Peyer's patch (tissue), 4 donors: Measurements from ENCODE around the gene CDK11A. TPM values are rescaled to one million over a fixed set of nuclear protein-coding genes. Genes with fewer than 3 reads are reported as not detected.
"Not testable (repeated sequence)": the region's sequence is repeated elsewhere in the genome, so short reads cannot be mapped to it uniquely, and the experiment has no call there.

Source experiments
- DNase-seq, 3 donors: peaks; one replicate each; pipeline ENCODE4 v3.0.0-alpha.2; 2017 to 2019
- H3K27ac ChIP-seq, 4 donors: fragments of 200-600 bp; sonication (generic); one replicate each; pipeline ENCODE4 v1.5.1; 2016 to 2019
- H3K27me3 ChIP-seq, 2 donors: fragments of 200-600 bp; sonication (generic); one replicate each; pipeline ENCODE4 v1.5.1; 2019
- H3K36me3 ChIP-seq, 3 donors: fragments of 200-600 bp; sonication (generic); one replicate each; pipeline ENCODE4 v1.5.1; 2016 to 2019
- H3K4me1 ChIP-seq, 4 donors: fragments of 200-600 bp; sonication (generic); one replicate each; pipeline ENCODE4 v1.5.1; 2016 to 2019
- H3K4me3 ChIP-seq, 4 donors: fragments of 200-600 bp; sonication (generic); 1 replicate in 3 of 4; 2 replicates in 1 of 4; pipeline ENCODE4 v1.5.1; 2016 to 2019; ENCODE audit warnings: mild to moderate bottlenecking in 1 of 4
- H3K9me3 ChIP-seq, 4 donors: fragments of 200-600 bp; sonication (generic); one replicate each; pipeline ENCODE4 v1.5.1; 2016 to 2019; ENCODE audit warnings: mild to moderate bottlenecking in 1 of 4
- POLR2A ChIP-seq, 2 donors: fragments of 450-650 bp; IDR thresholded peaks; one replicate each; pipeline ENCODE4 v1.5.1; 2017; ENCODE audit warnings: antibody characterized with exemption in 2 of 2, mild to moderate bottlenecking in 2 of 2, moderate library complexity in 2 of 2
- total RNA-seq, 4 donors: library from RNA; depleted of rRNA; stranded (reverse); fragments of >200 nt; gene quantifications; one replicate each; pipeline ENCODE4 v1.1.0, GENCODE V29; 2016
- TF ChIP-seq, protein P1 (sequence below), 6 experiments: fragments of 450-650 bp in 4 of 6; fragments of 200-600 bp in 2 of 6; sonication (generic) in 1 of 6; IDR thresholded peaks; one replicate each; pipeline ENCODE4 v1.5.1; 2017 to 2019; ENCODE audit warnings: antibody characterized with exemption in 6 of 6, mild to moderate bottlenecking in 3 of 6, moderate library complexity in 1 of 6

Gene CDK11A
- total RNA-seq, 4 donors from 2014 or later = 129 to 269 (median 199) TPM

DNA sequence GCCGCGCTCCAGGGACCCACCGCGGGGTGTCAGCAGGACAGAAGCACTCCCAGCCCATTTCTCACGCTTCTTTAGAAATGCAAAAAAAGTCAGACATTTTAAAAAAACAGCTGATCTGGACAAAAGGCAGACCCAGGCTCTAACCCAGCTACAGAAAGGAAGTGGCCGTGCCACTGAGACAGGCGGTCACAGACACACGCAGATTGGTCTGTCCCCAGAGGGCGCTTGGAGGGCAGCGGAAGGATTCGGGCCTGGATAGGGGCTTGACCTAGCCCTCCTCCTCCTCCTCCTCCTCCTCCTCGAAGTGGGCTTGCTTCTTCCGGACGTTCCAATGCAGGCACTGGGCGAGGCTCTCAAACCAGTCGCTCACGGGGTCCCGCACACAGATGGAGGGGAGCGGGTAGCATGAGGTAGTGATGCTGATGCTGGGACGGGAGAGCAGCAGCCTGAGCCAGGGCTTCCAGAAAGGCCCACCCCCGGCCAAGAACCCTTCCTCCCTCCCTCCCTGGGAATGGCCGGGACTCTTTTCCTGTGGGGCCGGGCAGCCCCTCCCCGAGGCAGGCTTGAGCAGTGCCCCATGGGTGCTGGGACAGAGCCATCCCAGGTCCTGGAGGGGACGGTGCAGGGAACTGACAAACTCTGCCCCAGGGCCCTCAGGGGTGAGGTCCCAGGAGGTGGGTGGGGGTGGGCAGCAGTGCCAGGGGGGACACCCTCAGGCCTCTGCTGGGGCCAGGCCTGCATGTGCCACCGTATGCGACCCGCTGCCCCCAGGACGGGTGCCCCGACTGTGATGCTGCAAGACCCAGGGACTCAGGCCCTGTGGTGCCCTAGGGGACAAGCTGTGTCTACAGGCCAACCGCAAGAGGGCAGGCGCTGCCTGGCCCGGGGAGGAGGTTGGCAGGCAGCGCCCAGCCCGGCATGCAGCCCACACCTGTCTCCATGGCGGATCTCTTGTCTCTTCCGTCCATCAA lies 28.8 kb upstream of the CDK11A start:
- Histone ChIP-seq H3K36me3 (peaks cover 0 to 56% (median 0%) of the 10 kb centered on the region in 3 donors), H3K27ac (no peak overlapping the region), H3K4me1 (peaks cover 0 to 5% (median 2%) of the 10 kb centered on the region in 4 donors), H3K27me3 (no peaks in the 10 kb centered on the region), H3K9me3 (no peaks in the 10 kb centered on the region), H3K4me3 (no peak overlapping the region)
- TF ChIP-seq, protein P1, sequence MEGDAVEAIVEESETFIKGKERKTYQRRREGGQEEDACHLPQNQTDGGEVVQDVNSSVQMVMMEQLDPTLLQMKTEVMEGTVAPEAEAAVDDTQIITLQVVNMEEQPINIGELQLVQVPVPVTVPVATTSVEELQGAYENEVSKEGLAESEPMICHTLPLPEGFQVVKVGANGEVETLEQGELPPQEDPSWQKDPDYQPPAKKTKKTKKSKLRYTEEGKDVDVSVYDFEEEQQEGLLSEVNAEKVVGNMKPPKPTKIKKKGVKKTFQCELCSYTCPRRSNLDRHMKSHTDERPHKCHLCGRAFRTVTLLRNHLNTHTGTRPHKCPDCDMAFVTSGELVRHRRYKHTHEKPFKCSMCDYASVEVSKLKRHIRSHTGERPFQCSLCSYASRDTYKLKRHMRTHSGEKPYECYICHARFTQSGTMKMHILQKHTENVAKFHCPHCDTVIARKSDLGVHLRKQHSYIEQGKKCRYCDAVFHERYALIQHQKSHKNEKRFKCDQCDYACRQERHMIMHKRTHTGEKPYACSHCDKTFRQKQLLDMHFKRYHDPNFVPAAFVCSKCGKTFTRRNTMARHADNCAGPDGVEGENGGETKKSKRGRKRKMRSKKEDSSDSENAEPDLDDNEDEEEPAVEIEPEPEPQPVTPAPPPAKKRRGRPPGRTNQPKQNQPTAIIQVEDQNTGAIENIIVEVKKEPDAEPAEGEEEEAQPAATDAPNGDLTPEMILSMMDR (IDR thresholded peaks at IDR 0.05) = peak in 1 of 6 experiments; percentile 23
- TF ChIP-seq POLR2A (IDR thresholded peaks at IDR 0.05) = no peak
- no peak for DNase-seq

GRCh38 chr1:1752190-1752589 lies 28.0 kb upstream of the CDK11A start:
- Histone ChIP-seq H3K4me3 (no peak overlapping the region), H3K36me3 (peaks cover 0 to 52% (median 0%) of the 10 kb centered on the region in 3 donors), H3K27ac (no peak overlapping the region), H3K9me3 (no peaks in the 10 kb centered on the region), H3K27me3 (no peaks in the 10 kb centered on the region), H3K4me1 (no peaks in the 10 kb centered on the region)
- no peak for DNase-seq
- TF ChIP-seq, protein P1 (IDR thresholded peaks at IDR 0.05) = no peak
- TF ChIP-seq POLR2A (IDR thresholded peaks at IDR 0.05) = no peak

DNA sequence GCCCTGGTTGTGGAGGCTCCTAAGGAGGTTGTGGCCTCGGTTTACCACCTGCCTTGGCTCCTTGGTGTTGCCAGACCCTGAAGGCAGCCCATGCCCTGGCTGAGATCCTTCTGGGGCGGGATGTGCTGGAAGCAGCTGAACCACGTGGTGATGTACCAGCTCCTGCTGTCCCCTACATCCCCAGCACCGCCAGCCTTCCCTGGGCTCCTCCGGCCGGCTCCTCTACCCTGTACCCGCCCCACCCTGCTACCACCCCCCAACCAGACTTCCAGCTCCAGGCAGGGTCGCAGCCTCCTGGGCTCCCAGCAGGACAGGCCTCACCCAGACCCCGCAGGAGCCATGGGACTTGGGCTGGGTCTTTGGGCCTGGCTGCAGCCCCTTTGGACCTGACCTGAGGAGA lies 25.8 kb upstream of the CDK11A start:
- H3K27ac ChIP-seq, H3K27me3 ChIP-seq, H3K9me3 ChIP-seq, H3K4me1 ChIP-seq, H3K4me3 ChIP-seq, DNase-seq: not testable (repeated sequence)
- peaks cover 0 to 29% (median 0%) of the 10 kb centered on the region in 3 donors for H3K36me3 ChIP-seq

- Histone ChIP-seq H3K36me3 (peaks cover 0 to 18% (median 0%) of the 10 kb centered on the region in 3 donors), H3K27me3 (no peaks in the 10 kb centered on the region), H3K27ac (no peak overlapping the region), H3K9me3 (no peaks in the 10 kb centered on the region), H3K4me3 (no peak overlapping the region), H3K4me1 (no peaks in the 10 kb centered on the region)
- no peak for TF ChIP-seq POLR2A (IDR thresholded peaks at IDR 0.05)
- TF ChIP-seq, protein P1 (IDR thresholded peaks at IDR 0.05) = no peak
- DNase-seq = peak in 1 of 3 donors; percentile 37
Measured at GRCh38 chr1:1748686-1749321, 24.6 kb upstream of the CDK11A start.

DNA sequence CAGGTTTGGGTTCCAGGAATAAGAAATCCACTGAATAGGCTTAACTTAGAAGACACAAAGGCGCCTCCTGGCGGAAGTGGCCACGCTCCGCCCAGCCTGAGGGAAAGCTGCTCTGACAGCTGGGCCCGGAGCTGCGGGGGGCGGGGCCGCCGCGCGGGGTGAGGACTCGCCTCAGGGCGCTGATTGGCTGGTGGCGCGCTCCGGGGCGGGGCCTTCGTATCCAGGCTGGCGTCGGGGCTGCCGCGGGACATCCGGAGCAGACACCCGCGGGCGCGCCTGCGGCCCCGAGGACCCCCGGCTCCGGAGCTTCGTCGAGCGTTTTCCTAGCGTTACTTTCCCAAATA lies 22.4 kb upstream of the CDK11A start:
- Histone ChIP-seq H3K27ac (peak overlapping the region in 3 of 4 donors; percentile 87 to 91 (median 88)), H3K4me3 (peak overlapping the region in 3 of 4 donors; percentile 47 to 61 (median 53))
- H3K36me3 ChIP-seq, H3K9me3 ChIP-seq, H3K27me3 ChIP-seq, DNase-seq, H3K4me1 ChIP-seq: not testable (repeated sequence)

- TF ChIP-seq, protein P1 (IDR thresholded peaks at IDR 0.05) = peak in 3 of 6 experiments; percentile 34 to 77 (median 35)
- TF ChIP-seq POLR2A (IDR thresholded peaks at IDR 0.05) = peak in 1 of 2 donors; percentile 55
- H3K4me1 ChIP-seq, H3K27me3 ChIP-seq, H3K9me3 ChIP-seq, H3K36me3 ChIP-seq: not testable (repeated sequence)
- DNase-seq = peak; percentile 77 to 95 (median 83)
- H3K27ac ChIP-seq = peak overlapping the region in 3 of 4 donors; percentile 87 to 91 (median 88)
- H3K4me3 ChIP-seq = peak overlapping the region in 3 of 4 donors; percentile 47 to 61 (median 53)
Measured at GRCh38 chr1:1745651-1746565, 21.8 kb upstream of the CDK11A start.

DNA sequence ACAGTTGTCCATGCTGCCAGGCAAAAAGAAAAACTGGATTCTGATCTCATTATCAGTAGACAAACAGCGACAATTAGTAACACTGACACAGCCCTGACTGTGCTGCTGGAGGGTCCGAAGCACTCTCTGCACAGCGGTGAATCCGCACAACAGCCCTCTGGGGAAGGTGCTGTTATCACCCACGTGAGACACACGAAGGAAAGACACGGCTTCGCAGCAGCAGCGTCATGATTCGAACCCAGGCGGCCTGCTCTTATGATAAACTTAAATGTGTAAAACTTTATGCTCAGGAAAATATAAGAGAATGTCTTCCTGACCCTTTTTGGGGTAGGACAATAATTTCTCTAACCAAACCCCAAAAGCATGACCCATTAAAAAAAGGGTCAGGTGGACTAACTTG lies 18.4 kb upstream of the CDK11A start:
- H3K36me3 ChIP-seq, H3K4me1 ChIP-seq, H3K27me3 ChIP-seq, DNase-seq, H3K4me3 ChIP-seq, H3K9me3 ChIP-seq, H3K27ac ChIP-seq: not testable (repeated sequence)

DNA sequence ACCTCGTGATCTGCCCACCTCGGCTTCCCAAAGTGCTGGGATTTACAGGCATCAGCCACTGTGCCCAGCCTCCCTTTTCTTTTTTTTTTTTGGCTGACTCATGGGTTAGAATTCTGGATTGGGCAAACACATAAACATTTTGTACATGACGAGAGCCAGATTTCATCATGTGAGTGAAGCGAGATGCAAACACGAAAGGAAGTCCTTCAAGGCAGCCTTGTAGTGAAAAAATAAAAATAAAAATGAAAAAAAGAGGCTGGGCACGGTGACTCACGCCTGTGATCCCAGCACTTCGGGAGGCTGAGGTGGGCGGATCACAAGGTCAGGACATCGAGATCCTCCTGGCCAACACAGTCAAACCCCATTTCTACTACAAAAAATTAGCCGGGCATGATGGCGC lies 16.9 kb upstream of the CDK11A start:
- H3K36me3 ChIP-seq, H3K27me3 ChIP-seq, H3K9me3 ChIP-seq, DNase-seq, H3K4me1 ChIP-seq, H3K4me3 ChIP-seq: not testable (repeated sequence)
- H3K27ac ChIP-seq = peak overlapping the region in 2 of 4 donors; percentile 52

DNA sequence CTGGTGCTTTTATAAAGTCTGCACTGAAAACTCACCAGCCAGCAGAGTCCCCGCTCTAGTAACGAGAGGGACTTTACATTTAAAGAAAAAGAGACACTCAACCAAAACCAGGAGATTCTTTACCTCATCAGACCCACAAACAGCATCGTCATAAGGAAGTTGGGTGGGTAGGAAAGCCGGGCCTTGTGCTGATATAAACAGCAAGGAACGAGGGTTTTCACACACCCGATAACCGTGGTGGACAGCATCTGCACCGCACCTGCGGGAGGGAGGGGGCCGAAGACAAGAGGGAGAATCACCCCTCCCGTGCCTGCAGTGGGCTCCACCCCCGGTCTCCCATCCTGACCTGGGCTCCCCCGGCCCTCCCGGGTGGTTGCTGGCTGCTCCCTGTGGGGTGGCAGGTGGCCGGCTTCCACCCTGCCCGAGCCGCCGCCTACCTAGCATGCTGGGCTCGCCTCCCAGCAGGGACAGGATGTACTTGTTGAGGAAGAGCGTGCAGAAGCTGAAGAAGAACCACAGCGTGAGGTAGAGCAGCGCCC lies 14.7 kb upstream of the CDK11A start:
- H3K4me1 ChIP-seq, H3K4me3 ChIP-seq, H3K36me3 ChIP-seq, H3K27ac ChIP-seq, H3K9me3 ChIP-seq, H3K27me3 ChIP-seq: not testable (repeated sequence)
- DNase-seq = peak in 1 of 3 donors; percentile 11
